Measurements from ENCODE around the gene ACKR3.

- TF ChIP-seq GATA2 (IDR thresholded peaks at IDR 0.05; ENCODE audit: low read depth, low read length) (no peak), GATA3 (IDR thresholded peaks at IDR 0.05; ENCODE audit: low read depth, low read length) (no peak)
Observed at GRCh38 chr2:236599059-236599458, 29.4 kb downstream of the ACKR3 start.
